HEK293 (cell line): ENCODE measurements around the gene UCHL3.

Source experiments
- CTCF ChIA-PET: fragments of 350-600 bp; formaldehyde crosslinking; extraction: SDS; loops from one replicate; lab custom pipeline; 2021; ENCODE audit warnings: antibody characterized with exemption; lab: Yijun Ruan, JAX
- POLR2A ChIA-PET: fragments of 300-600 bp; formaldehyde crosslinking; extraction: SDS; loops from one replicate; lab custom pipeline; 2020; ENCODE audit warnings: antibody characterized with exemption, inconsistent platforms; lab: Yijun Ruan, JAX
- H3K27ac ChIP-seq: fragments of 200-500 bp; sonication (Bioruptor generic); 2 replicates; pipeline ENCODE4 v1.5.1; 2014; ENCODE audit warnings: low read depth, low read length, control low read depth, inconsistent platforms; ENCODE audit errors: extremely low read depth
- H3K36me3 ChIP-seq, 2 experiments: fragments of 200-500 bp in 1 of 2; sonication (Bioruptor generic) in 1 of 2; 1 replicate in 1 of 2; 2 replicates in 1 of 2; pipeline ENCODE4 v1.5.1; 2014 to 2017; ENCODE audit warnings: inconsistent platforms in 2 of 2, low read length in 2 of 2; ENCODE audit not compliant: control insufficient read depth in 2 of 2, insufficient read depth in 1 of 2
- H3K4me1 ChIP-seq: fragments of 200-500 bp; sonication (Bioruptor generic); 2 replicates; pipeline ENCODE4 v1.5.1; 2014; ENCODE audit warnings: mild to moderate bottlenecking, low read length, inconsistent platforms; ENCODE audit not compliant: control insufficient read depth, insufficient read depth
- H3K4me3 ChIP-seq: 2 replicates; pipeline ENCODE4 v1.5.1; 2011; ENCODE audit warnings: low read depth, mild to moderate bottlenecking, control low read depth, low read length, moderate library complexity
- H3K9me3 ChIP-seq: fragments of 200-500 bp; sonication (Bioruptor generic); 2 replicates; pipeline ENCODE4 v1.5.1; 2014; ENCODE audit warnings: low read depth, low read length, inconsistent platforms; ENCODE audit not compliant: control insufficient read depth, insufficient read depth
- ATF2 ChIP-seq: fragments of 450-650 bp; formaldehyde crosslinking; IDR thresholded peaks from 2 replicates; pipeline ENCODE4 v1.5.1; 2016; ENCODE audit warnings: missing biosample characterization, missing genetic modification characterization, low read depth
- BCL6B ChIP-seq: fragments of 450-650 bp; formaldehyde crosslinking; IDR thresholded peaks from 2 replicates; pipeline ENCODE4 v1.5.1; 2017; ENCODE audit warnings: missing biosample characterization, missing genetic modification characterization
- ELK4 ChIP-seq: IDR thresholded peaks from 2 replicates; pipeline ENCODE4 v1.6.1; 2011; ENCODE audit warnings: mild to moderate bottlenecking, low read depth, low read length, borderline replicate concordance
- HOXA7 ChIP-seq: sonication (generic); formaldehyde crosslinking; IDR thresholded peaks from 2 replicates; pipeline ENCODE4 v1.8.1; 2022; ENCODE audit warnings: missing genetic modification reagents, borderline replicate concordance
- KLF8 ChIP-seq: fragments of 450-650 bp; formaldehyde crosslinking; IDR thresholded peaks from 2 replicates; pipeline ENCODE4 v1.5.1; 2016; ENCODE audit warnings: missing biosample characterization, missing genetic modification characterization
- OVOL3 ChIP-seq: fragments of 450-650 bp; formaldehyde crosslinking; IDR thresholded peaks from 2 replicates; pipeline ENCODE4 v1.5.1; 2016; ENCODE audit warnings: missing biosample characterization, missing genetic modification characterization
- PRDM10 ChIP-seq: fragments of 450-650 bp; formaldehyde crosslinking; IDR thresholded peaks from 2 replicates; pipeline ENCODE4 v1.5.1; 2016; ENCODE audit warnings: missing biosample characterization, missing genetic modification characterization
- YY1 ChIP-seq: fragments of 450-650 bp; formaldehyde crosslinking; IDR thresholded peaks from 2 replicates; pipeline ENCODE4 v1.5.1; 2018; ENCODE audit warnings: missing biosample characterization, missing genetic modification characterization
- YY2 ChIP-seq: fragments of 450-650 bp; formaldehyde crosslinking; IDR thresholded peaks from 2 replicates; pipeline ENCODE4 v1.5.1; 2016; ENCODE audit warnings: missing biosample characterization, missing genetic modification characterization
- ZBTB7A ChIP-seq: fragments of 450-650 bp; formaldehyde crosslinking; IDR thresholded peaks from 2 replicates; pipeline ENCODE4 v1.5.1; 2016; ENCODE audit warnings: low read depth, missing biosample characterization, missing genetic modification characterization
- ZNF16 ChIP-seq: fragments of 450-650 bp; formaldehyde crosslinking; IDR thresholded peaks from 2 replicates; pipeline ENCODE4 v1.5.1; 2016; ENCODE audit warnings: low read depth, missing biosample characterization, missing genetic modification characterization
- ZNF19 ChIP-seq: fragments of 450-650 bp; formaldehyde crosslinking; IDR thresholded peaks from 2 replicates; pipeline ENCODE4; 2016; ENCODE audit warnings: missing biosample characterization, missing genetic modification characterization, low read depth
- ZNF24 ChIP-seq: fragments of 450-650 bp; formaldehyde crosslinking; IDR thresholded peaks from 2 replicates; pipeline ENCODE4 v1.5.1; 2016; ENCODE audit warnings: missing biosample characterization, missing genetic modification characterization
- ZNF366 ChIP-seq: fragments of 450-650 bp; formaldehyde crosslinking; conservative IDR thresholded peaks from 2 replicates; pipeline ENCODE4 v1.5.1; 2016; ENCODE audit warnings: missing biosample characterization, missing genetic modification characterization
- ZNF473 ChIP-seq: fragments of 450-650 bp; formaldehyde crosslinking; IDR thresholded peaks from 2 replicates; pipeline ENCODE4 v1.5.1; 2017; ENCODE audit warnings: missing biosample characterization, missing genetic modification characterization
- ZNF501 ChIP-seq: fragments of 450-650 bp; formaldehyde crosslinking; IDR thresholded peaks from 2 replicates; pipeline ENCODE4 v1.5.1; 2016; ENCODE audit warnings: missing biosample characterization, missing genetic modification characterization
- ZNF510 ChIP-seq: fragments of 450-650 bp; formaldehyde crosslinking; IDR thresholded peaks from 2 replicates; pipeline ENCODE4 v1.5.1; 2018; ENCODE audit warnings: mild to moderate bottlenecking, missing genetic modification characterization, missing biosample characterization; ENCODE audit not compliant: insufficient replicate concordance
- ZNF544 ChIP-seq: fragments of 450-650 bp; formaldehyde crosslinking; IDR thresholded peaks from 2 replicates; pipeline ENCODE4 v1.5.0; 2017; ENCODE audit warnings: missing biosample characterization, missing genetic modification characterization
- ZNF585B ChIP-seq: fragments of 450-650 bp; formaldehyde crosslinking; IDR thresholded peaks from 2 replicates; pipeline ENCODE4 v1.5.1; 2016; ENCODE audit warnings: missing biosample characterization, missing genetic modification characterization
- ZNF600 ChIP-seq: fragments of 450-650 bp; formaldehyde crosslinking; IDR thresholded peaks from 2 replicates; pipeline ENCODE4 v1.5.1; 2016; ENCODE audit warnings: missing biosample characterization, missing genetic modification characterization
- ZNF660 ChIP-seq: fragments of 450-650 bp; IDR thresholded peaks from 2 replicates; pipeline ENCODE4 v1.5.1; 2018; ENCODE audit warnings: missing biosample characterization, mild to moderate bottlenecking, missing genetic modification characterization
- ZNF76 ChIP-seq: fragments of 450-650 bp; formaldehyde crosslinking; IDR thresholded peaks from 2 replicates; pipeline ENCODE4; 2016; ENCODE audit warnings: low read depth, missing biosample characterization, missing genetic modification characterization, borderline replicate concordance
- ZNF777 ChIP-seq: fragments of 450-650 bp; formaldehyde crosslinking; IDR thresholded peaks from 2 replicates; pipeline ENCODE4 v1.5.1; 2017; ENCODE audit warnings: missing biosample characterization, missing genetic modification characterization, borderline replicate concordance
- ZNF785 ChIP-seq: fragments of 450-650 bp; formaldehyde crosslinking; IDR thresholded peaks from 2 replicates; pipeline ENCODE4 v1.5.1; 2016; ENCODE audit warnings: missing biosample characterization, missing genetic modification characterization

The UCHL3 gene

GRCh38 chr13:75607447-75607846, 57.9 kb downstream of the UCHL3 start:
- Histone ChIP-seq H3K36me3 (peaks cover 0 to 10% of the 10 kb centered on the region in 2 experiments; a peak in 1 of 3 replicates), H3K9me3 (no peaks in the 10 kb centered on the region), H3K4me3 (no peak overlapping the region), H3K27ac (no peak overlapping the region), H3K4me1 (no peaks in the 10 kb centered on the region)
- CTCF ChIA-PET, result no interaction called here
- POLR2A ChIA-PET, result no interaction called here
- TF ChIP-seq ZNF777 (no peak), YY2 (tag by site-specific recombination) (no peak), ZNF544 (tag by site-specific recombination) (no peak), ZNF510 (tag by site-specific recombination) (no peak), ZNF585B (tag by site-specific recombination) (no peak), ZNF19 (no peak), ZNF76 (no peak), PRDM10 (tag by site-specific recombination) (no peak), HOXA7 (CRISPR knock-in tag) (no peak), ZNF473 (no peak), ZNF785 (tag by site-specific recombination) (no peak), ZNF660 (tag by site-specific recombination) (no peak)

GRCh38 chr13:75610466-75610865, 60.9 kb downstream of the UCHL3 start:
- H3K27ac ChIP-seq, result no peak overlapping the region
- H3K4me3 ChIP-seq, result no peak overlapping the region
- TF ChIP-seq ZNF585B (tag by site-specific recombination), result no peak
- TF ChIP-seq KLF8, result no peak
- no peak for TF ChIP-seq ELK4
- TF ChIP-seq OVOL3 (tag by site-specific recombination), result no peak
- TF ChIP-seq ZNF16 (tag by site-specific recombination), result no peak
- no peak for TF ChIP-seq ZNF501 (tag by site-specific recombination)
- no peak for TF ChIP-seq ZBTB7A (tag by site-specific recombination)
- no peak for TF ChIP-seq ZNF600 (tag by site-specific recombination)
- TF ChIP-seq YY1 (tag by site-specific recombination), result no peak
- no peak for TF ChIP-seq ATF2 (tag by site-specific recombination)
- TF ChIP-seq BCL6B, result no peak
- TF ChIP-seq ZNF366 (tag by site-specific recombination), result no peak
- TF ChIP-seq ZNF24, result no peak
- TF ChIP-seq, all 188 proteins: peak for 0
- Histone ChIP-seq H3K9me3 (no peaks in the 10 kb centered on the region), H3K4me1 (no peaks in the 10 kb centered on the region), H3K36me3 (peaks cover 0 to 7% of the 10 kb centered on the region in 2 experiments; a peak in 1 of 3 replicates)
- ChIA-PET CTCF (interaction anchor here (0.6 kb wide), 1 partner anchor 21 kb away, joined by 3 read pairs; no protein-coding TSS in a partner anchor), POLR2A (no interaction called here)
